GM18502 (cell line): ENCODE data around the gene MYO3B.
"Not testable (repeated sequence)": the region's sequence is repeated elsewhere in the genome, so short reads cannot be mapped to it uniquely, and the experiment has no call there.

Experiments
- ATAC-seq: cut with Tn5 transposase; IDR thresholded peaks from one replicate; pipeline ENCODE4 v1.9.1; 2021; ENCODE audit warnings: mild to moderate bottlenecking; ENCODE audit not compliant: unreplicated experiment, poor library complexity

The MYO3B gene

DNA sequence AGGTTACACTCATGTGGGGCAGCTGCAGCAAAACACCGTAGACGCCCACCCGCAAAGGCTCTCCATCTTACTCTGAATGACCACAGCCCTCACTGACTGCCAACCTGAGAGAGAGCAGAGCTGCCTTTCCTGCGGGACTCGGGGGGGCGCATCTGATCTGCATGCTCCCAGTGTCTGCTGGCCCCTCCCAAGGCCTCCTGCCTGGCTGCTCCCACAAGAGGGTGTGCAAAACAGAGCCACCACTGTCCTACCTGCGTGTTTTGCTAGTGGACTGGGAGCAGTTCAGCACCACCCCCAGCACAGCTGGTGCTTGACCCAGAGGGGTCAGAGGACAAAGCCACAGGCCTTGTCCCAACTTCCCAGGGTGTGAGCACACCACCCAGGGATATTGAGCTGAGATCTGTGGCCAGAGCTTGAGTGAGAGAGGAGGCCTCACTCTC is 76.4 kb downstream of the MYO3B start:
- no peak for ATAC-seq

DNA sequence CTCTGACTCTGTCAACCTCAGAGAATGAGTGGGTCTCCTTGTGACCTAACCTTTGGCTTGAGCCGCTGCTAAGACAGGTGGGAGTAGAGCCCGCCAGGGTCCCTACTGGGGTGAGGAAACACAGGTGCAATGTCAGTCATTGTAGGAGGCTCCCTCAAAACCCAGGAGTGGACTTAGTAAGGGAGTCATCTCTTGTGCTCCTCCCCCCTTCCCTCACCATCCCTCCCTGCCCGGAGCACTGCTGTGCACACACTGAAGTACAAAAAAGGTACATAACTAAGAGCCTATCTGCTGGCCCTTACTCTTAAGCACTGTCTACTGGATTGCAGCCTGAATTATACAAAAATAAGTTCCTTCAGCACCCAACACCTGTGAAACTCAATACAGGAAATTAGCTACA is 77.2 kb downstream of the MYO3B start:
- no peak for ATAC-seq

DNA sequence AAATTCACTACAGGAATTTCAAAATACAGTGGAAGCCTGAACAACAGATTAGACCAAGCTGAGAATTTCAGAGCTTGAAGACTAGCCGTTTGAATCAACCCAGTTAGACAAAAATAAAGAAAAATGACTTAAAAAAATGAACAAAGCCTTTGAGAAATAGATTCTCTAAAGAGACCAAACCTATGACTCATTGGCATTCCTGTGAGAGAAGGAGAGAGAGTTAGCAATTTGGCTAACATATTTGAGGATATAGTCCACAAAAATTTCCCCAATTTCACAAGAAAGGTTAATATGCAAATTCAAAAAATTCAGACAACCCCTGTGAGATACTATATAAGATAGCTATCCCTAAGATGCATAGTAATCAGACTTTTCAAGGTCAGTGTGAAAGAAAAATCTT is 78.0 kb downstream of the MYO3B start:
- no peak for ATAC-seq

DNA sequence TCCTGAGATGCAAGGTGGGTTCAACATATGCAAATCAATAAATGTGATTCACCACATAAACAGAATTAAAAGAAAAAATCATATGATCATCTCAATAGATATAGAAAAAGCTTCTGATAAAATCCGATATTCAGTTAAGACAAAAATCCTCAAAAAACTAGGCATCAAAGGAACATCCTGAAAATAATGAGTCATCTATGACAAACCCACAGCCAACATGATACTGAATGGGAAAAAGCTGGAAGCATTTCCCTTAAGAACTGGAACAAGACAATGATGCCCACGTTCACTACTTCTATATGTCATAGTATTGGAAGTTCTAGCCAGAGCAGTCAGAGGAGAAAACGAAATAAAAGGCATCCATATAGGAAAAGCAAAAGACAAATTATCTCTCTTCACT is 80.4 kb downstream of the MYO3B start:
- no peak for ATAC-seq

DNA sequence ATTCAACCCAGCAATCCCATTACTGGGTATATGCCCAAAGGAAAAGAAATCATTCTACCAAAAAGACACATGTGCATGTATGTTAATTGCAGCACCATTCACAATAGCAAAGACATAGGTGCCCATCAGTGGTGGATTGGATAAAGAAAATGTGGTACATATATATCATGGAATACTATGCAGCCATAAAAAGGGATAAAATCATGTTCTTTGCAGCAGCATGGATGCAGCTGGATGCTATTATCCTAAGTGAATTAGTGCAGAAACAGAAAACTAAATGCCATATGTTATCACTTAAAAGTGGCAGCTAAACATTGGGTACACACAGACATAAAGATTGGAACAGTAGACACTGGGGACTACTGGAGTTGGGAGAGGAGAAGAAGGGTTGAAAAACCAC is 82.2 kb downstream of the MYO3B start:
- no peak for ATAC-seq

DNA sequence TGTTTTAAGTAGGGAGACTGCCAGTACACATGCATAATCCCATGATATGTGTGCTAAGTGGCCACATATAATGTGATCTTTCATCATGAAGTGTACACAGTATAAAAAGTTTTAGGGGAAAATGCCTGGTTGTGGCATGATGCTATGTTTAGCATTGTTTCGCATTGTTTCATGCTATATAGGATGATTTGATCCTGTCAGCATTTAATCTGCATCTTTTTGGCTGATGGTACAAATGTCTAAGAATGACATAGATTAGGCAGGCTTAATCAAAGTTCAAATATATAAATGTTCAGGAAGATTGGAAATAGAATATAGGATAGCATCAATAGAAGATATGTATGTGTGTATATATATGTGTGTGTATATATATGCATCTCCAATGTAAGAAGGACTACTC is 83.6 kb downstream of the MYO3B start:
- ATAC-seq: no peak

DNA sequence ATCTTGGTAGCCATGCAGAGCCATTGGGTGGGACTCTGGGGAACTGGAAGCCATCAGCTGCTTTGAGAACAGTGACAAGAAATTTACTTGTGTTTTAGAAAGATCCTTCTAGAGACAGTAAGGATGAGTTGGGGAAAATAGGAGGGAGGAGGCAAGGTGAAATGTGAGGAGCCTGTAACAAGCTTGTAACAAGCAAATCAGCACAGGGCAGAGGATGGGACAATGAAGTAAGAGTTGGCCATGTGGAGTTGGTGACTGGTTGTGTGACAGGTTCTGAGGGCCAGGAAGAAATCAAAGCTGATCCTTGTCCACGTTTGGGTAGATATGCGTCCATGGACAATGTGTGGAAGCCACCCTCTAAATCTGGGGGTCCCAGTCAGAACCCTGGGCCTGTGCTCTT is 84.4 kb downstream of the MYO3B start:
- ATAC-seq: no peak

DNA sequence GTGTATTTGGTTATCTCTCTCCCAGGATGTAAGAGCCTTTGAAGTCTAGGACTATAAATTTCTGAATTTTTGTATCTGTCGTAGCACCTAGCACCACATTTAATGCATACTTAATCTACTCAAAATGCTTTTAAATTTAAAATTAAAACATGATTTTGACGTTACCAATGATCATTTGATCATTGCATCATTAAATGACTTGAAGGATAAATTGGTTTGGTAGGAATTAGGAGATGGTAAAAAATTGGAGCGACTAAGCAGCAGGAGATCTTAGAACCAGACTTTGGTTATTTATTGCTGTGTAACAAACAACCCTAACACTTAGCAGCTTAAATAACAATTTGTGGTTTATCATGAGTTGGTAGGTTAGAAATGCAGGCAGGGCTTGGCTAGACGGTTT is 84.9 kb downstream of the MYO3B start:
- no peak for ATAC-seq

DNA sequence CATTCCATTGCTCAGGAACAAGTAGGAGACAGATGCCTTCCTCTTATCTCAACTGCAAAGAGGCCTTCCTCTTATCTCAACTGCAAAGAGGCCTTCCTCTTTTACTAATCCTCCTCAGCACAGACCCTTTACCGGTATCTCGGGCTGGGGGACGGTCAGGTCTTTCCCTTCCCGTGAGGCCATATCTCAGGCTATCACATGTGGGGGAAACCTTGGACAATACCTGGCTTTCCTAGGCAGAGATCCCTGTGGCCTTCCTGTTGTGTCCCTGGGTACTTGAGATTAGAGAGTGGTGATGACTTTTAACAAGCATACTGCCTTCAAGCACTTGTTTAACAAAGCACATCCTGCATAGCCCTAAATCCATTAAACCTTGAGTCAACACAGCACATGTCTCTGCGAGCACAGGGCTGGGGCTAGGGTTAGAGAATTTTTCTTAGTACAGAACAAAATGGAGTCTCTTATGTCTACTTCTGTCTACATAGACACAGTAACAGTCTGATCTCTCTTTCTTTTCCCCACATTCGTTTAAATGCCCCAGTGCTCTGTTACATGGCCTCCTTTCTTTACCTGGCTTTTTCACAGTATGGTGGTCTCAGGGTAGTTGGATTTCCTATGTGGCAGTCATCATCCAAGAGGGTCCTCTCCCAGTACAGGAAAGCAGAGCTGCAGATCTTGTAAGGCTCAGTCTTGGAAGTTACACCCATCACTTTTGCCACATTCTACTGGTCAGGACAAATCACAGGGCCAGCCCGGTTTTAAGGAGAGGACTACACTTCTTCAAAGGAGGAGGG is 86.0 kb downstream of the MYO3B start:
- ATAC-seq: not testable (repeated sequence)

DNA sequence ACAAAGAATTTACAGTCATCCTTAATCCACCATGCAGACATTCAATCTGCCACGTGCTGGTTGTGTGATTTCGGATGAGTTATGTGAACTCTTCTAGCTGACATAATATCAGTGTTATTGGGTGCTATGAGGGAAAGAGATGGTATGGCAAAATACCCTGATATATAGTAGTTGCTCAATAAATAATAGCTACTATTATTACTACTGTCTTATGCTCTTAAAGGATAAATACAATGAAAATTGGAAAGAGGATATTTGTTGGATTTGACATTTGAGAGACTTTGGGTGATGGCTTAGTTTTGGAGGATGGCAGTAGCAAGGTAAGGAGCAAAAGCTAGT is 86.5 kb downstream of the MYO3B start:
- ATAC-seq: no peak

DNA sequence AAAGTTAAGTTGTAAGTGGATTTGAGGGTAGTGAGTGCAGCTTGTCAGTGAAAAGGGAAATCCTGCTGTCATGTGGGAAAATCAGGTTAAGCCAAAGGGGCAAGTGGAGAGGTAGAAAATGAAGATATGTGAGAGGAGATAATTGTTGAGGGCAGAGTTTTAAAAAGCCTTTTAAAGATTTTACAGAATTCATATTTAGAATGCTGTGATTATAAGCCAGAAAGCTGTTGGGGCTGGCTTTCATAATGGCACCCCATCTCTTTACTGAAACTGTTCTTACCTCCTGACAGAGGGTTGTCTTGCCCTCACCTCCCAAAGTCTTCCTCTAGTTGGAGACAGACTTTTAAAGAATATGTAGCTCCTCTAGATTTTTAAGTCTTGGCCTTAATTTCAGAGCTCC is 86.9 kb downstream of the MYO3B start:
- no peak for ATAC-seq

DNA sequence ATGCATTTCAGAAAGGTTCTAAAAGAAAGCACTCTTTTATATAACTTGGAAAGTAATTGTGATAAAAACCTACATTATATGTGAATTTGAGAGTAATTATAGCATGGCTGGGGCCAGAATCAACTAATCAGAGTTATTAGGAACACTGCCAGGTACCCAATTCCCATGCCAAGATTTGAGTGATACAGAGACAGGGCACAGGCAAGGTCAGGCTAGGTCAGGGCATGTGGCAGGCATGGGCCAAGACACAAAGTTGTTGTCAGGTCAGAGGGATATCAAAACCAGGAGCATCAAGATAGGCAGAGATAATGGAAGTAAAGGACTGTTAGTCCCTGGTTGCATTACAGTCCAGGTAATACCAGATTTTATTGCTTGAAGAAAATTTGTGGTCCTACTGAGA is 87.4 kb downstream of the MYO3B start:
- ATAC-seq: no peak

DNA sequence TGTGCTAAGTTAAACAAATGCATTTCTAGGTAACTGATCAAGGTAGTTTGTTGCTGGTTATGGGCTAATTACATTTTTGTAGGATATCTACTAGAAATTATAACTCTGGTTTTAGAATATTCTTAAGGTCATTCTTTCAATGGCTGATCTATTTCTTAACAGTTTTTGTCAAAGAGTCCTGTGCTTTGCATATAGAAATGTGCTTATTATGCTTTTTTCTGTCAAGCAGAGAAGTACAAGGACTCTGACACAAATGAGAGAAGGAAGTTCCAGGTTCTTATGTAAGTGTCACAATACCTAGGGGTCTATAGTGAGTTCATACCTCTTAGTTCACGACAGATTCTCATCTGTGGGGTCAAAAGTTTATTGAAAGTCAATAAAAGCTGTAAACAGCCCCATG is 88.4 kb downstream of the MYO3B start:
- ATAC-seq: no peak

DNA sequence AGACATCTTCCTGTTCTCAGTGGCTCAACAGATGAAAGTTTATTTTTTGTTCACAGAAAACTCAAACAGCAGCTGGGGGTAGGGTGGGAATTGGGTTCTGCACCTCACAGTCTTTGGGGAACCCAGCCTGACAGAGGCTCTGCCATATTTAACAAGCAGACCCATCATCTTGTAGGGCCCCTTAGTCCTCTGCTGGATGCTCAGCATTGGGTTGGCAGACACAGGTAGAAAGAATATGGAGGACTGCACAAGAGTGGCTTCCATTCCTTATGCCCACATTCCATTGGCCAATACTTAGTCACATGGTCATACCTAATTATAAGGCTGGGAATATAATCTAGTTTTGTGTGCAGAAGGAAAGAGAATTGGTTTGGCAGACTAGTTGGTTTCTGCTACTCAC is 89.1 kb downstream of the MYO3B start:
- no peak for ATAC-seq

DNA sequence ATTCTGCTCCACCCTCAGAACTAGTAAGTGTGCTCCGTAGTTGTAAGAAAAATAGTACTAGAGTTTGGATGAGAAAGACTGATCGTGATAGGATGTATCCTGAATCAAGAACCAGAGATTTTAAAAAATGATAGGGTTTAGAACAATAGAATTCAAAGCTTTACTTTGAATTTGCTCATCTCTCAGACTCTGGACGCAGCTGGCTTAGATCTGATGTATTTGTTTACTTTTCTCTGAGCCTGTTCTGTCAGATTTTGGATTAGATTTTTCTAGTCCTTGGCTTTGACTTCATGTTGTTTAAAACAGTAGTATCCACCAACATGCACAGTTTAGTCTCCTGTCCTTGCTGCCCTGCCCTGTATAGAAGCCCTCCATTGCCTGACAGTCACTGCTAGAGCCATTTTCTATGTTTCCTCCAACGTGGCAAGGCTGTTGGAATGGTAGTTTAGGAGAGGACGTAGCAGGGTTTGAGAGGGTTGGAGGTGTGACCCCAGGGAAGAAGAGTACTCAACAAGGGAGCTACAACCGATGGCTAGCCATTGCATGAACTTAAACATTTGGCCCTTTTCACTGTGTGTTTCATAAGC is 92.4 kb downstream of the MYO3B start:
- ATAC-seq: no peak

DNA sequence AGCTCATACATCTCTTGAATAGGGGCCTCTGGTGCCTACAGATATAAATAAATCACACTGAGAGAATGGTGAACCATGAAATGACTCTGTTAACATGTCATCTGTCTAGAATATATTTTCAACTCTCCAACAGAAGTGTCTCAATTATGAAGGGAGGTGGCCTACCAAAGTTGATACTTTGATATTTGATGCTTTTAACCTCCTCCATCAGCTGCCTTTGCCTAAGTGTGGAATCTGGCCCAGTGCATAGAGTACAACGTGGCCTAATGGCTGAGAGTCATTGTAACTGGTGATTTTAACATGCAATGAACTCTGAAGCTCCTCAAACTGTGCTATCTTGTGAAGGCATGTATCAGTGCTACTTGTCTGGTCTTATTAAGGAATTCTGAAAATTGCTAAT is 93.4 kb downstream of the MYO3B start:
- no peak for ATAC-seq

DNA sequence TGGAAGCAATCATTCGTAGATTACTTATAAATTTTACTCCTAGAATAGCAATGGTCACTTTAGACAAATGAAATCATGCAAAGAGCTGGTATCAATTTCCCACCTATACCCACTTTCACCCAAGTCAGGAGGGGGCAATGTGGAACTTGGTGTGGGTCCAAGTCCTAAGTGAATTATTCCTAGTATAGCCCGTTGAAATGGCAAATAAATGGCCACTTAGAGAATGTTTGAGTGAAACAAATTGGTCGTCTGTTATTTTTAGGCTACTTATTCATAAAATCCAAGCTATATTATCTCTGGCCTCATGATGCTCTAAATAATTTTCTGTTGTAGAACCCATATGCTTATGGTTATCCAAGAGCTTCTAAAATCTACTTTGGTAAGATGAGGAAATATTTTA is 98.1 kb downstream of the MYO3B start:
- ATAC-seq: no peak

DNA sequence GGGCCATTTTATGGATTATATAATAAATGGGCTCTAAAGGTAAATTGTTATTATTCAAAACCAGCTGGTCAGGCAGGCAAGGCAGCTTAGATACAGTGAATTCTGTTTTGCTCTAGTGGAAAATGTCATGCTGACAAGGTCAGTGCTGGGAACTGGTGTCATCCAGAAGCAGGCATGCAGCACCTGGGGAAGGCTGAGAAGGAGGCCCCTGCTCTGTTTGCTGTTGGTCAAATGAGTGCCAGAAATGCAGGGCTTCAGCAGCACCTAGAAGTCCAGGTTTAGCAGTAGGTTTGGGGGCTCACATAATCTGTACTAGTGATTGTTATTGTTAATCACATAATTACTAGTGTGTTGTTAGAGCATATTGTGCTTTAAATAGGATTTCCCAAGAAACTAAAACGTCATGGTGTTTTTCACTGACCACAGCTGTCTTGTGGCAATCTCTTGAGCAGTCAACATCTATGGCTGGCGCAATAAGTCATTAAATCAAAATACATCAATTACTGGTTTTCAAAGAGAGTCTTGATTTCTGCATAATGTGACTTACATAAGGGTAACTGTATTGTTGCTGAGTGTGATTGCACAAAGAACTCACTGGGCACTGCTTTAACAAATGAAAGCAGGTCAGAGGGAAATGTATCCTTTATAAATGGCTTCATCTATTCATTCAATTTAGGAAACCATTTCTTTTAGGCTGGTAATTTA is 99.1 kb downstream of the MYO3B start:
- no peak for ATAC-seq

DNA sequence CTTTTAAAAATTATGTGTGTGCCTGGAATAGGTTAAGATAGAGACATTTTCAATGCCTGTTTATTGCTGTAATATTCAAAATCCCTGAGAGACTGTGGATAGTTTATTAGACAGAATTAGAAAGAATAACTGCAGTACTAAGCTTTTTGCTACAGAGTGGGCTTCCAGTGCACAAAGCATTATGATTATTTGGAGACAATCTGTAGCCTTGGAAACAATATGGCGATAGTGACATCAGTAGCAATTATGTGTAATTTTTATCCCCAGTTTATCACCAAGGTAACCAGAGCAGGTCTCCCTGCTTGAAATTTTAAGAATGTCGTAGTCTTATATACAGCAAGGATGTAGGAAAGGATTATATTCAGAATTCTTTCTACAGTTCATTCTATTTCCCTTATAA is 100.0 kb downstream of the MYO3B start:
- no peak for ATAC-seq

DNA sequence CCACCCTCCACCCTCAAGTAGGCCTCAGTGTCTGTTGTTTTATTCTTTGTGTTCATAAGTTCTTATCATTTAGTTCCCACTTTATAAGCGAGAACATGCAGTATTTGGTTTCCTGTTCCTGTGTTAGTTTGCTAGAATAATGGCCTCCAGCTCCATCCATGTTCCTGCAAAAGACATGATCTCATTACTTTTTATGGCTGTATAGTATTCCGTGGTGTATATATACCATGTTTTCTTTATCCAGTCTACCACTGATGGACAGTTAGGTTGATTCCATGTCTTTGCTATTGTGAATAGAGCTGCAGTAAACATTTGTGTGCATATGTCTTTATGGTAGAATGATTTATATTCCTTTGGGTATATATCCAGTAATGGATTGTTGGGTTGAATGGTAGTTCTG is 101.7 kb downstream of the MYO3B start:
- ATAC-seq: not testable (repeated sequence)

DNA sequence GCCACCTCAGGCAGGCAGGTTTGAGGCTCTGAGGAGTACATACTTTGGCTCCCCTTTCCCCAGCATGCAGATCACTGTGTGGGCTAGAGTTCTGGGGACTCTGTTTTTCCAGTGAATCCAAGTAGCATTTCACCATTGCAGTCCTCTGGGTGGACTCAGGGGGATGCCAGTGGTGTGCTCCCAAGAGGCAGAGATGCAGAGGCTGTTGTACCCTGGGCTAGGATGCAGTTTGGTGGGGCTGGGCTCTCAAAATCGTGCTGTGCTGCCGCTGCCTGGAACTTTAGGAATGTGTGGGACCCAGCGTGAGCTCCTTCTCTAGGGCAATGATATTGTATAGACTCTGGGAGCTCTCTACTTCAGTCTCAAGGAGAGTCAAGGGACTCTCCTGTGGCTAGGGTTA is 104.9 kb downstream of the MYO3B start:
- no peak for ATAC-seq

DNA sequence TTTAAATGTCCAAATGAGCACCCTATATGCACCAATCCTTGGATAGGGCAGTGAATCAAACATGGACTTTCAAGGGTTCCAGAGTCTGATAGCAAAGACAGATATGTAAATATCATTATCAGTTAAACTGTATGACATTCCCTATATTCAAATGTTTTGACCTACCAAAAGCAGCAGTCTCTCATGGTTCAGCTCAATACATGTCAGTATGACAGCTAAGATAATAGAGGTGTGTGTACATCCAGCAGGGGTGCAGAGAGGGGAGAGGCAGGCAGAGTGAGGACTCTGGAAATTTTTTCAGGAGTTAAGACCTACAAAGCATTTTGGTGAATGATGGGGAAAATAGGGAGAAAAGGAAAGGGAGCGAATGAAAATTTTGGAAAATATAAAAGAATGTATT is 106.3 kb downstream of the MYO3B start:
- ATAC-seq: no peak
